Measurements from ENCODE around the gene SLC6A12.
A peak's percentile ranks its signal among the peaks of the same experiment; 100 is the strongest.

Gene SLC6A12

GRCh38 chr12:176321-177181 is 37.4 kb downstream of the SLC6A12 start:
- Mint-ChIP-seq H3K4me3 (no peak overlapping the region), H3K9me3 (no peaks in the 10 kb centered on the region), H3K4me1 (ENCODE audit: low read depth) (no peaks in the 10 kb centered on the region), H3K36me3 (ENCODE audit: low read depth) (no peaks in the 10 kb centered on the region), H3K27ac (no peak overlapping the region), H3K27me3 (peaks cover 24% of the 10 kb centered on the region)
- DNase-seq, result no peak

- H3K27ac Mint-ChIP-seq, result no peak overlapping the region
- H3K27me3 Mint-ChIP-seq, result peaks cover 24% of the 10 kb centered on the region
- no peak for DNase-seq
- H3K4me3 Mint-ChIP-seq, result no peak overlapping the region
- H3K9me3 Mint-ChIP-seq, result no peaks in the 10 kb centered on the region
- no peaks in the 10 kb centered on the region for H3K36me3 Mint-ChIP-seq (ENCODE audit: low read depth)
- H3K4me1 Mint-ChIP-seq (ENCODE audit: low read depth), result no peaks in the 10 kb centered on the region
Measured at GRCh38 chr12:175759-176158, 38.2 kb downstream of the SLC6A12 start.

GRCh38 chr12:175250-175649 is 38.7 kb downstream of the SLC6A12 start:
- H3K27ac Mint-ChIP-seq, result no peak overlapping the region
- H3K4me1 Mint-ChIP-seq (ENCODE audit: low read depth), result no peaks in the 10 kb centered on the region
- H3K9me3 Mint-ChIP-seq, result no peaks in the 10 kb centered on the region
- no peak overlapping the region for H3K4me3 Mint-ChIP-seq
- no peaks in the 10 kb centered on the region for H3K36me3 Mint-ChIP-seq (ENCODE audit: low read depth)
- no peak for DNase-seq
- peaks cover 24% of the 10 kb centered on the region for H3K27me3 Mint-ChIP-seq

GRCh38 chr12:174596-174995 is 39.4 kb downstream of the SLC6A12 start:
- Mint-ChIP-seq H3K36me3 (ENCODE audit: low read depth) (no peaks in the 10 kb centered on the region), H3K27ac (no peak overlapping the region), H3K27me3 (peaks cover 24% of the 10 kb centered on the region), H3K4me1 (ENCODE audit: low read depth) (peaks cover 2% of the 10 kb centered on the region), H3K9me3 (no peaks in the 10 kb centered on the region), H3K4me3 (no peak overlapping the region)
- no peak for DNase-seq

GRCh38 chr12:174124-174523 is 39.8 kb downstream of the SLC6A12 start:
- H3K36me3 Mint-ChIP-seq (ENCODE audit: low read depth), result no peaks in the 10 kb centered on the region
- no peak overlapping the region for H3K4me3 Mint-ChIP-seq
- no peaks in the 10 kb centered on the region for H3K9me3 Mint-ChIP-seq
- H3K27me3 Mint-ChIP-seq, result peaks cover 23% of the 10 kb centered on the region
- no peak overlapping the region for H3K27ac Mint-ChIP-seq
- DNase-seq, result no peak
- peaks cover 5% of the 10 kb centered on the region for H3K4me1 Mint-ChIP-seq (ENCODE audit: low read depth)

- Mint-ChIP-seq H3K27ac (no peak overlapping the region), H3K4me1 (ENCODE audit: low read depth) (peaks cover 13% of the 10 kb centered on the region), H3K36me3 (ENCODE audit: low read depth) (no peaks in the 10 kb centered on the region), H3K4me3 (no peak overlapping the region), H3K27me3 (peaks cover 11% of the 10 kb centered on the region), H3K9me3 (no peaks in the 10 kb centered on the region)
- DNase-seq, result no peak
Measured at GRCh38 chr12:172732-173161, 41.2 kb downstream of the SLC6A12 start.

GRCh38 chr12:171743-172676 is 41.9 kb downstream of the SLC6A12 start:
- Mint-ChIP-seq H3K27me3 (peaks cover 11% of the 10 kb centered on the region), H3K27ac (no peak overlapping the region)
- DNase-seq, result no peak

GRCh38 chr12:171276-171675 is 42.7 kb downstream of the SLC6A12 start:
- Mint-ChIP-seq H3K27me3 (peaks cover 11% of the 10 kb centered on the region), H3K27ac (no peak overlapping the region), H3K4me1 (ENCODE audit: low read depth) (peaks cover 13% of the 10 kb centered on the region), H3K4me3 (no peak overlapping the region), H3K9me3 (no peaks in the 10 kb centered on the region), H3K36me3 (ENCODE audit: low read depth) (no peaks in the 10 kb centered on the region)
- DNase-seq, result no peak

More at GRCh38 chr12:171743-172676, 41.9 kb downstream of the SLC6A12 start:
- Mint-ChIP-seq H3K4me3 (no peak overlapping the region), H3K9me3 (no peaks in the 10 kb centered on the region), H3K36me3 (ENCODE audit: low read depth) (no peaks in the 10 kb centered on the region), H3K4me1 (ENCODE audit: low read depth) (peaks cover 13% of the 10 kb centered on the region)

- peaks cover 11% of the 10 kb centered on the region for H3K27me3 Mint-ChIP-seq
Measured at GRCh38 chr12:170371-171225, 43.4 kb downstream of the SLC6A12 start.

GRCh38 chr12:169528-170370 is 44.2 kb downstream of the SLC6A12 start:
- Mint-ChIP-seq H3K9me3 (no peaks in the 10 kb centered on the region), H3K27ac (no peak overlapping the region), H3K4me3 (no peak overlapping the region), H3K36me3 (ENCODE audit: low read depth) (no peaks in the 10 kb centered on the region), H3K4me1 (ENCODE audit: low read depth) (peaks cover 13% of the 10 kb centered on the region), H3K27me3 (peaks cover 11% of the 10 kb centered on the region)
- no peak for DNase-seq

More at GRCh38 chr12:170371-171225, 43.4 kb downstream of the SLC6A12 start:
- Mint-ChIP-seq H3K27ac (no peak overlapping the region), H3K9me3 (no peaks in the 10 kb centered on the region), H3K36me3 (ENCODE audit: low read depth) (no peaks in the 10 kb centered on the region), H3K4me3 (no peak overlapping the region), H3K4me1 (ENCODE audit: low read depth) (peaks cover 13% of the 10 kb centered on the region)
- no peak for DNase-seq

GRCh38 chr12:168763-169525 is 45.0 kb downstream of the SLC6A12 start:
- DNase-seq, result no peak
- Mint-ChIP-seq H3K4me3 (no peak overlapping the region), H3K4me1 (ENCODE audit: low read depth) (peaks cover 13% of the 10 kb centered on the region), H3K27me3 (peaks cover 10% of the 10 kb centered on the region), H3K27ac (peak overlapping the region; percentile 47), H3K9me3 (no peaks in the 10 kb centered on the region), H3K36me3 (ENCODE audit: low read depth) (no peaks in the 10 kb centered on the region)

GRCh38 chr12:167959-168600 is 45.9 kb downstream of the SLC6A12 start:
- Mint-ChIP-seq H3K27ac (no peak overlapping the region), H3K4me1 (ENCODE audit: low read depth) (peaks cover 13% of the 10 kb centered on the region), H3K36me3 (ENCODE audit: low read depth) (no peaks in the 10 kb centered on the region), H3K9me3 (no peaks in the 10 kb centered on the region), H3K27me3 (peaks cover 6% of the 10 kb centered on the region), H3K4me3 (no peak overlapping the region)
- no peak for DNase-seq

Measured in activated T-cell treated with anti-CD3 and anti-CD28 coated beads, Interleukin-2, amount 50 U/mL, for 24 hours (primary cell).